OCI-LY3 (cell line): Measurements from ENCODE around the gene SLC46A2.

Source experiments
- H2AFZ ChIP-seq: fragments of 200-600, 300-600 bp; shearing (Covaris generic); 2 replicates; pipeline ENCODE4 v1.6.0; 2014; ENCODE audit warnings: antibody characterized with exemption, low read depth, low read length
- H3K27ac ChIP-seq: fragments of 200-600, 300-600 bp; sonication (generic); 2 replicates; pipeline ENCODE4 v1.5.1; 2014; ENCODE audit warnings: mild to moderate bottlenecking, low read length, moderate library complexity, mixed read lengths
- H3K27me3 ChIP-seq: fragments of 200-600, 300-600 bp; sonication (generic); 2 replicates; pipeline ENCODE4 v1.6.1; 2014; ENCODE audit warnings: low read depth, low read length, mixed read lengths
- H3K36me3 ChIP-seq: fragments of 200-600, 300-600 bp; sonication (generic); replicated peaks from 2 replicates; pipeline ENCODE3; 2014; ENCODE audit warnings: low read depth, low read length, mixed read lengths
- H3K4me1 ChIP-seq: fragments of 300-600, 200-600 bp; sonication (generic); 2 replicates; pipeline ENCODE4 v1.6.1; 2014; ENCODE audit warnings: low read length, mixed read lengths
- H3K4me2 ChIP-seq: fragments of 200-600, 300-600 bp; sonication (generic); 2 replicates; pipeline ENCODE4 v1.6.1; 2014; ENCODE audit warnings: low read length, mixed read lengths
- H3K4me3 ChIP-seq: fragments of 300-600, 200-600 bp; sonication (generic); 2 replicates; pipeline ENCODE4 v1.5.1; 2014; ENCODE audit warnings: antibody characterized with exemption, mild to moderate bottlenecking, low read length, moderate library complexity
- H3K79me2 ChIP-seq: fragments of 300-600, 200-600 bp; shearing (Covaris generic); 2 replicates; pipeline ENCODE4 v1.6.1; 2014; ENCODE audit warnings: mild to moderate bottlenecking, low read length, mixed read lengths
- H3K9ac ChIP-seq: fragments of 300-600, 200-600 bp; shearing (Covaris generic); 2 replicates; pipeline ENCODE4 v1.6.0; 2014; ENCODE audit warnings: mild to moderate bottlenecking, low read length, moderate library complexity
- H3K9me3 ChIP-seq: fragments of 200-600, 300-600 bp; shearing (Covaris generic); 2 replicates; pipeline ENCODE4 v1.6.1; 2014; ENCODE audit warnings: low read length, mixed read lengths; ENCODE audit not compliant: insufficient read depth
- H4K20me1 ChIP-seq: fragments of 200-600, 300-600 bp; sonication (generic); 2 replicates; pipeline ENCODE4 v1.6.1; 2016; ENCODE audit warnings: low read length, mixed read lengths; ENCODE audit not compliant: insufficient read depth
- EZH2phosphoT487 ChIP-seq: fragments of 200-600 bp; shearing (Covaris generic); IDR thresholded peaks from 2 replicates; pipeline ENCODE4 v1.6.1; 2018; ENCODE audit warnings: antibody characterized with exemption, mixed run types, low read depth
- TF ChIP-seq, protein P1 (sequence below): fragments of 200-600, 300-600 bp; sonication (generic); IDR thresholded peaks from 2 replicates; pipeline ENCODE4 v1.5.1; 2014; ENCODE audit warnings: antibody characterized with exemption, low read length, low read depth

Gene SLC46A2

DNA sequence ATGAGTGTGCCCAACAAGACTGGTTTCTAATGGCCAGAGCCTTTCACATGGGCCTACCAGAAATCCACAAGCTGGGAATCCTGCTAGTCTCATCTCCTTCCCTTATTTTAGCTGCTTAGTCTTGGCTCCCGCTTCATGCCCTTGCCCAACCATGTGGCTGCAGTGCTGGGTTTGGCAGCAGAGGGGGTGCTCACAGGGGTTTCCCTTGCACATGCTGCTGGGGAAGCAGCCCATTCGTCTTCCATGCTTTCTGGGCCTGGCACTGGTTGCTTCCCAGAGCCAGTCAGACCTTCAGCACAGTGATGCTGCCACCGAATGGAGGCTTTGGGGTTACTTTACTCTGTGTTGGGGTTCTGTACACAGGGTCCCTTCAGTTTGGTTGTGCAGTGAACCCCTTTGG is 26.3 kb downstream of the SLC46A2 start:
- H3K4me3 ChIP-seq, result peak overlapping the region; percentile 68
- no peaks in the 10 kb centered on the region for H3K9me3 ChIP-seq
- peak overlapping the region; percentile 96 for H3K4me2 ChIP-seq
- TF ChIP-seq, protein P1, sequence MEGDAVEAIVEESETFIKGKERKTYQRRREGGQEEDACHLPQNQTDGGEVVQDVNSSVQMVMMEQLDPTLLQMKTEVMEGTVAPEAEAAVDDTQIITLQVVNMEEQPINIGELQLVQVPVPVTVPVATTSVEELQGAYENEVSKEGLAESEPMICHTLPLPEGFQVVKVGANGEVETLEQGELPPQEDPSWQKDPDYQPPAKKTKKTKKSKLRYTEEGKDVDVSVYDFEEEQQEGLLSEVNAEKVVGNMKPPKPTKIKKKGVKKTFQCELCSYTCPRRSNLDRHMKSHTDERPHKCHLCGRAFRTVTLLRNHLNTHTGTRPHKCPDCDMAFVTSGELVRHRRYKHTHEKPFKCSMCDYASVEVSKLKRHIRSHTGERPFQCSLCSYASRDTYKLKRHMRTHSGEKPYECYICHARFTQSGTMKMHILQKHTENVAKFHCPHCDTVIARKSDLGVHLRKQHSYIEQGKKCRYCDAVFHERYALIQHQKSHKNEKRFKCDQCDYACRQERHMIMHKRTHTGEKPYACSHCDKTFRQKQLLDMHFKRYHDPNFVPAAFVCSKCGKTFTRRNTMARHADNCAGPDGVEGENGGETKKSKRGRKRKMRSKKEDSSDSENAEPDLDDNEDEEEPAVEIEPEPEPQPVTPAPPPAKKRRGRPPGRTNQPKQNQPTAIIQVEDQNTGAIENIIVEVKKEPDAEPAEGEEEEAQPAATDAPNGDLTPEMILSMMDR, result no peak
- TF ChIP-seq EZH2phosphoT487, result no peak
- H3K79me2 ChIP-seq, result no peaks in the 10 kb centered on the region
- H4K20me1 ChIP-seq, result peaks cover 2% of the 10 kb centered on the region; the same call in 1 of the 2 replicates
- 0 out of 2 replicates have a peak, but pooled peaks cover 7% of the 10 kb centered on the region for H3K27me3 ChIP-seq
- H3K4me1 ChIP-seq, result peaks cover 86% of the 10 kb centered on the region
- H3K27ac ChIP-seq, result peak overlapping the region; percentile 96
- no peak overlapping the region for H2AFZ ChIP-seq
- H3K36me3 ChIP-seq, result peaks cover 3% of the 10 kb centered on the region
- peak overlapping the region; percentile 61; the same call in 1 of the 2 replicates for H3K9ac ChIP-seq

DNA sequence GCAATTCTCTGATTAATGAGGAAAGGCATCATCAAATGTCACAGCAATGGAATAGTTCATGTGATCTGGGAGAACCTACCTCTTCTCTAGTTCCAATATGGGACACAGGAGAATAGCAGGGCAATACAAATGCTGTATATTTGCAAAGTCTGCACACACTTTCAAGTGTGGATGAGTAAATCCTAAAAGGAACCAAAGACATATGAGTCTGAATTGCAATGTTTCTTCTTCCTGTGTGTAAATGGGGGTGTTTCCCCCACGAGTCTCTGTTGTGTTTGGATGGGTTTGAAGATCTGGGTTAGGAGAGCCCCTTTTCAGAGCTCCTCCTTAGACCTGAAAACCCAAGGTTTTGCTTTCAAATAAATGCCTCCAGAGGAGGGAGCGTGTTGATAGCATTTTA is 26.9 kb downstream of the SLC46A2 start:
- peaks cover 86% of the 10 kb centered on the region for H3K4me1 ChIP-seq
- 0 out of 2 replicates have a peak, but pooled peaks cover 7% of the 10 kb centered on the region for H3K27me3 ChIP-seq
- no peaks in the 10 kb centered on the region for H3K79me2 ChIP-seq

DNA sequence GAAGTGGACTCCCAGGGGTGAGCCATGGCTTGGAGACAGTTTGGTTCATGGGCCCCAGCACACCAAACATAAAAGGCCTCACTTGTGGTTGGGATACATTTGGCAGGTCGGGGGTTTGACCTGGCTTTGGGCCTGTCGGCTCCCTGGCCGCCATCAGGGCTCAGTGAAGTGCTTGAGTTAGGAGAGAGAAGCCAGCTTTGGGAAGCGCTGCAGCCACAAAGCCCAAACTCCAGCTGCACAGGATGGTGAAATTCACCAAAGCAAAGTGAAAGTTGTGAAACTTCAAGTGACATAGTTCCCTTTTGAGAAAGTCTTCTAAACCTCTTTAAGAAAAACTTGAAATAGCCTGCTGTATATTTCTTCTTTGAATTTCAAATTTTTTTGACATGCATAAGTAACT is 27.5 kb downstream of the SLC46A2 start:
- peak overlapping the region; percentile 64; the same call in 1 of the 2 replicates for H3K9ac ChIP-seq
- H3K36me3 ChIP-seq, result peaks cover 3% of the 10 kb centered on the region
- H3K4me2 ChIP-seq, result peak overlapping the region; percentile 96
- peaks cover 2% of the 10 kb centered on the region; the same call in 1 of the 2 replicates for H4K20me1 ChIP-seq
- no peak for TF ChIP-seq EZH2phosphoT487
- TF ChIP-seq, protein P1, result no peak
- no peak overlapping the region for H2AFZ ChIP-seq
- peak overlapping the region; percentile 96 for H3K27ac ChIP-seq
- H3K79me2 ChIP-seq, result no peaks in the 10 kb centered on the region
- no peaks in the 10 kb centered on the region for H3K9me3 ChIP-seq
- H3K27me3 ChIP-seq, result 0 out of 2 replicates have a peak, but pooled peaks cover 7% of the 10 kb centered on the region
- peak overlapping the region; percentile 68 for H3K4me3 ChIP-seq
- peaks cover 86% of the 10 kb centered on the region for H3K4me1 ChIP-seq

More for the DNA sequence above, 26.9 kb downstream of the SLC46A2 start:
- Histone ChIP-seq H2AFZ (no peak overlapping the region), H3K36me3 (peaks cover 3% of the 10 kb centered on the region), H3K27ac (peak overlapping the region; percentile 96), H3K4me2 (peak overlapping the region; percentile 96), H4K20me1 (peaks cover 2% of the 10 kb centered on the region; the same call in 1 of the 2 replicates), H3K9ac (peak overlapping the region; percentile 64; the same call in 1 of the 2 replicates), H3K4me3 (peak overlapping the region; percentile 68), H3K9me3 (no peaks in the 10 kb centered on the region)
- no peak for TF ChIP-seq EZH2phosphoT487
- TF ChIP-seq, protein P1, result no peak

DNA sequence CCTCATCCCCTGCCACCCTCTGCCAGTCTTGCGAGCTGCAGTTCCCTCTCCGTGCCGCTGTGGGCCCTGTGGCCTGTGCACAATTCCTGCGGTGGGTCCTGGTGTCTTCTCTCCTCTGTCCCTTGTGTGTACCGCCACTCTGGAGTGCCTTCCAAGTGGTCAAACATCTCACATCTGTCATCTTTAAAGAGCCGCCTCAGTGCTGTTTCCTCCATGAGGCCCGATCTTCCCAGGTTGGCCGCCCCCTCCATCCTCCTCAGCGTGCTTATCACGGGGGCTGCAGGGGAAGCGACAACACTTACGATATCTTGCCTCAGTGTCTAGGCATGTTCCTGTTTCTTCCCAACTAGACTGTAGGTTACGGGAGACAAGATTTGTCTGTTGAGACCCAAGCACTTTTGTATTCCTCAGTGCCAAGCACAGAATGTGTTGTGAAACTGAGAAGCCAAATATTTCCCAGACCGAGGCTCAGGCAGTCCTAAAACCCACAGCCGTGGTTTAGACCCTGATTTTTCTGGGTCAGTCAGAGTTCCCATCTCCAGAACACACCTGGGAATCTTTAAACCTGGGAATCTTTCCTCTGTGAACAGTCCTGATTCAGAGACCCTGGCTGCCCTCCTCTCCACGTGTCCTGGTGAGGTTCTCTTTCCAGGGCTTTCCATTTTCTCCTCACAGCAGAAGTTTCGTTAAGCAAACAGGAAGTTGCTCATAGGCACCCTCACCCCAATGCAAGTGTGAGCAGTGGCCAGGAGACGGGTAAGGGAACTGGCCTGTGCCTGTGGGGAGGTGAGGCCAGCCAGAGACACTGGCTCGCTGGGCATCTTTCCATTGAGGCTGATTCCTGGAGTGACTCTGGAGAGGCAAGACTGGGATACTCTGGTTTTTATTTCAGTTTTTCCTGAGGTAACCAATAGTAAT is 28.8 kb downstream of the SLC46A2 start:
- H3K4me2 ChIP-seq, result peak overlapping the region; percentile 96
- peak overlapping the region; percentile 33; the same call in 1 of the 2 replicates for H3K9ac ChIP-seq
- peak overlapping the region; percentile 13; the same call in 1 of the 2 replicates for H3K4me3 ChIP-seq
- H3K9me3 ChIP-seq, result no peaks in the 10 kb centered on the region
- H4K20me1 ChIP-seq, result peaks cover 2% of the 10 kb centered on the region; the same call in 1 of the 2 replicates
- H3K4me1 ChIP-seq, result peaks cover 78% of the 10 kb centered on the region
- no peaks in the 10 kb centered on the region for H3K79me2 ChIP-seq
- H3K36me3 ChIP-seq, result peaks cover 3% of the 10 kb centered on the region
- TF ChIP-seq, protein P1, result no peak
- TF ChIP-seq EZH2phosphoT487, result no peak
- H3K27me3 ChIP-seq, result 0 out of 2 replicates have a peak, but pooled peaks cover 7% of the 10 kb centered on the region
- no peak overlapping the region for H2AFZ ChIP-seq
- peak overlapping the region; percentile 96; the same call in 1 of the 2 replicates for H3K27ac ChIP-seq
